Karpas-422 (cell line): ENCODE data around the gene UST. TPM values are rescaled to one million over a fixed set of nuclear protein-coding genes. Genes with fewer than 3 reads are reported as not detected.

Source experiments
- DNase-seq: peaks from one replicate; pipeline ENCODE4 v3.0.0-alpha.2; 2015
- H2AFZ ChIP-seq: fragments of 200-600 bp; sonication (generic); 2 replicates; pipeline ENCODE4 v1.6.1; 2014; ENCODE audit warnings: antibody characterized with exemption, low read length, mixed read lengths
- H3K27ac ChIP-seq: fragments of 200-600 bp; sonication (generic); 2 replicates; pipeline ENCODE4 v1.5.1; 2014; ENCODE audit warnings: mild to moderate bottlenecking, low read length, moderate library complexity
- H3K27me3 ChIP-seq: fragments of 200-600 bp; sonication (generic); 2 replicates; pipeline ENCODE4 v1.6.1; 2014; ENCODE audit warnings: low read length, mixed read lengths
- H3K36me3 ChIP-seq: fragments of 200-600 bp; sonication (generic); 2 replicates; pipeline ENCODE4 v1.6.1; 2014; ENCODE audit warnings: low read length, mixed read lengths; ENCODE audit not compliant: insufficient read depth
- H3K4me1 ChIP-seq: fragments of 200-600 bp; sonication (generic); 2 replicates; pipeline ENCODE4 v1.6.1; 2014; ENCODE audit warnings: mild to moderate bottlenecking, low read length, mixed read lengths
- H3K4me2 ChIP-seq: fragments of 200-600 bp; sonication (generic); 2 replicates; pipeline ENCODE4 v1.6.1; 2014; ENCODE audit warnings: low read length, low read depth, mild to moderate bottlenecking; ENCODE audit not compliant: poor library complexity, severe bottlenecking
- H3K4me3 ChIP-seq: fragments of 200-600 bp; sonication (generic); 2 replicates; pipeline ENCODE4 v1.5.1; 2014; ENCODE audit warnings: mild to moderate bottlenecking, antibody characterized with exemption, low read length, mixed read lengths
- H3K79me2 ChIP-seq: fragments of 200-600 bp; sonication (generic); 2 replicates; pipeline ENCODE4 v1.6.1; 2014; ENCODE audit warnings: mild to moderate bottlenecking, low read length, mixed read lengths
- H3K9ac ChIP-seq: fragments of 200-600 bp; sonication (generic); 2 replicates; pipeline ENCODE4 v1.6.0; 2014; ENCODE audit warnings: low read length
- H3K9me2 ChIP-seq: fragments of 200-600 bp; sonication (generic), shearing (Covaris generic); replicated peaks from 2 replicates; pipeline ENCODE4 v1.6.0; 2014; ENCODE audit warnings: mild to moderate bottlenecking, low read length, moderate library complexity; ENCODE audit not compliant: insufficient read depth
- H3K9me3 ChIP-seq: fragments of 300-700, 200-600 bp; sonication (generic); 2 replicates; pipeline ENCODE4 v1.6.1; 2014; ENCODE audit warnings: low read length, mixed read lengths
- H4K20me1 ChIP-seq: fragments of 200-600 bp; sonication (generic); 2 replicates; pipeline ENCODE4 v1.6.1; 2014; ENCODE audit warnings: mild to moderate bottlenecking, antibody characterized with exemption, low read length, low read depth; ENCODE audit not compliant: insufficient read depth
- total RNA-seq: library from RNA; depleted of rRNA; stranded (reverse); fragments of >200 nt; shearing (Covaris generic); gene quantifications from 2 replicates; pipeline ENCODE4 v1.2.3, GENCODE V29; 2014; ENCODE audit warnings: low replicate concordance

The UST gene
- total RNA-seq, 1 experiment from 2014 or later = 0.15 TPM

- Histone ChIP-seq H3K9me3 (no peaks in the 10 kb centered on the region), H2AFZ (no peak overlapping the region), H4K20me1 (no peaks in the 10 kb centered on the region), H3K79me2 (no peaks in the 10 kb centered on the region), H3K9ac (no peak overlapping the region), H3K27ac (no peak overlapping the region), H3K4me2 (no peak overlapping the region), H3K36me3 (no peaks in the 10 kb centered on the region), H3K4me1 (no peaks in the 10 kb centered on the region), H3K4me3 (no peak overlapping the region), H3K27me3 (no peaks in the 10 kb centered on the region), H3K9me2 (no peaks in the 10 kb centered on the region)
- DNase-seq = no peak
These were observed 42.2 kb upstream of the UST start for GRCh38 chr6:148704400-148705246.

DNA sequence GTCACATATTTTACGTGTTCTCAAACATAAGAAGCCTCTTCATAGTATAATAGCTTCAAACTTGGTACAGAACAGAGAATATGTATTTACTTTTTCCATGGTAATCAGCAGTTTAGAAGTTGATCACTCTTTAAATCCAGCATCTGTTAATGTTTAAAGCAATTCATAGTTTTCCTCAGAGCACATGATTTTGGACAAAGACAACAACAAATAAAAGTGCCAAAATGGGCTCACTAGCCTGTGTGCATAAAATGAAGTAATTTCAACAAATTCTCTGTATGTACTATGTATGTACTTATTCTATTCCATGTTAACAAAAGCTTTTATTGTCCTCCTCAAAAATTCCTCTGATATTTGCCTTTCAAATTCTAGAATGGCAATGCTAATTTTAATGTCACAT is 38.1 kb upstream of the UST start:
- H3K4me2 ChIP-seq = no peak overlapping the region
- H2AFZ ChIP-seq = no peak overlapping the region
- H3K27ac ChIP-seq = no peak overlapping the region
- no peak overlapping the region for H3K4me3 ChIP-seq
- H4K20me1 ChIP-seq = no peaks in the 10 kb centered on the region
- H3K9me3 ChIP-seq = no peaks in the 10 kb centered on the region
- H3K36me3 ChIP-seq = no peaks in the 10 kb centered on the region
- no peaks in the 10 kb centered on the region for H3K79me2 ChIP-seq
- 0 out of 2 replicates have a peak, but pooled peaks cover 2% of the 10 kb centered on the region for H3K9me2 ChIP-seq
- no peaks in the 10 kb centered on the region for H3K27me3 ChIP-seq
- H3K4me1 ChIP-seq = no peaks in the 10 kb centered on the region
- no peak for DNase-seq
- H3K9ac ChIP-seq = no peak overlapping the region

DNA sequence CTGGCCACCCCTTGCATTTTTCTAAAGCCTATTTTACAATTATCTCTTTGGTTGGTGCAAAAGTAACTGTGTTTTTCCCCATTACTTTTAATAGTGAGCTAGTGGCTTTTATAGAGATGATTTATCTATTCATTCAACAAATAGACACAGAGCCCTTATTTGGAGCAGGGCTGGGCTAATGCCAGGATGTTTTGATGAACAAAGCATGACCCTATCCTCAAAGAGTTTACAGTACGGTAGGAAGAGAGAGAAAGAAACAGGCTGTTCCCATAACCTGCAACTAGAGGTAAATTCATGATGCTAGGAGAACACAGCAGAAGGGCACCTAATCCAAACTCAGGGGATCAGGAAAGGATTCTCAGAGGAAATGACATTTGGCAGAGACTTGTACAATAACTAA is 37.3 kb upstream of the UST start:
- no peak overlapping the region for H3K4me2 ChIP-seq
- H2AFZ ChIP-seq = no peak overlapping the region
- no peak for DNase-seq
- no peaks in the 10 kb centered on the region for H3K9me3 ChIP-seq
- no peak overlapping the region for H3K27ac ChIP-seq
- H3K36me3 ChIP-seq = no peaks in the 10 kb centered on the region
- no peaks in the 10 kb centered on the region for H3K79me2 ChIP-seq
- no peaks in the 10 kb centered on the region for H3K27me3 ChIP-seq
- H3K4me1 ChIP-seq = no peaks in the 10 kb centered on the region
- no peaks in the 10 kb centered on the region for H4K20me1 ChIP-seq
- no peak overlapping the region for H3K9ac ChIP-seq
- no peak overlapping the region for H3K4me3 ChIP-seq
- 0 out of 2 replicates have a peak, but pooled peaks cover 3% of the 10 kb centered on the region for H3K9me2 ChIP-seq

DNA sequence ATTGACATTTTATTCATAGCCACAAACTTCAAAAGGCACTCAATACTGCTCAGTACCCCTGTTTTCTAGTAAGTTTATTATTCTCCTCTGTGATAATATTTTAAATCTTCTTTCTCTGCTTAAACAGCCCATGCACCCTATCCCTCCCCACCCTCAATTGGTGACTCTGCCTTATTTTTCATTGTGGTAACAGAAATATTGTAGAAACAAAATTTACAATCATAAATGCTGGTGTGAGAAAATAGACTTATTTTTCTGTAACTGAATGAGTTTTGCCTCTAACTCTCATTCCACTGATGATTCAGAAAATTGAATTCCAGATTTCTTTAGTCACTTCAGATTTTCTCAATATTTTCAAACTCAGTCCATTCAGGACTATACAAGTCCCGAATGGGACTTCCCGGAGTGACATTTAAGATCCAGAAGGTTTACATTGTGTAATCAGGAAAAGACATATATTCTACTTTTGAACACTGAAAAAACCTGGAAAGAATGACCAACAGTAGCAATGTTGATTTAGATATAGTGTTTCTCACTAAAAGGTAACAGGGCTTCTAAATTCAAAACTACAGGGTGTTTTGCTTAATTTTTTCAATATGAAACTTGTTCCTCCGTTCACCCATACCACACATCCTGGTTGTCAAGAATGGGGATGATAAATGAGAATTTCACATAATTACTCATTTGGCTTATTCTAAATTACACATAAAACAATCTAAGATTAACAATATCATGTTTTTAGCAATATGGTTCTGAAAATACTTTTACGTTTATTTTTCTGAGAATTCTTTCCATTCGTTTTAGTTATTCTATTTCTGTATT is 34.8 kb upstream of the UST start:
- Histone ChIP-seq H3K27ac (no peak overlapping the region), H4K20me1 (no peaks in the 10 kb centered on the region), H3K4me3 (no peak overlapping the region), H3K9ac (no peak overlapping the region), H2AFZ (no peak overlapping the region), H3K9me2 (0 out of 2 replicates have a peak, but pooled peaks cover 3% of the 10 kb centered on the region), H3K9me3 (no peaks in the 10 kb centered on the region), H3K4me1 (no peaks in the 10 kb centered on the region), H3K27me3 (no peaks in the 10 kb centered on the region), H3K4me2 (no peak overlapping the region), H3K79me2 (no peaks in the 10 kb centered on the region), H3K36me3 (no peaks in the 10 kb centered on the region)
- DNase-seq = no peak

- Histone ChIP-seq H3K9ac (no peak overlapping the region), H3K4me2 (no peak overlapping the region), H3K4me1 (no peaks in the 10 kb centered on the region), H3K36me3 (no peaks in the 10 kb centered on the region), H3K9me3 (no peaks in the 10 kb centered on the region), H3K9me2 (0 out of 2 replicates have a peak, but pooled peaks cover 3% of the 10 kb centered on the region), H3K27ac (no peak overlapping the region), H2AFZ (no peak overlapping the region), H3K79me2 (no peaks in the 10 kb centered on the region), H3K27me3 (no peaks in the 10 kb centered on the region), H3K4me3 (no peak overlapping the region), H4K20me1 (no peaks in the 10 kb centered on the region)
- no peak for DNase-seq
These were observed 33.6 kb upstream of the UST start for GRCh38 chr6:148713033-148713738.

- Histone ChIP-seq H2AFZ (no peak overlapping the region), H3K9me3 (no peaks in the 10 kb centered on the region), H3K4me1 (no peaks in the 10 kb centered on the region), H3K79me2 (no peaks in the 10 kb centered on the region), H3K4me3 (no peak overlapping the region), H3K36me3 (no peaks in the 10 kb centered on the region), H3K27me3 (no peaks in the 10 kb centered on the region), H3K4me2 (no peak overlapping the region), H3K27ac (no peak overlapping the region), H3K9me2 (0 out of 2 replicates have a peak, but pooled peaks cover 3% of the 10 kb centered on the region), H3K9ac (no peak overlapping the region), H4K20me1 (no peaks in the 10 kb centered on the region)
- DNase-seq = no peak
These were observed 32.9 kb upstream of the UST start for GRCh38 chr6:148713921-148714320.

GRCh38 chr6:148716811-148717210 is 30.0 kb upstream of the UST start:
- Histone ChIP-seq H3K9me3 (no peaks in the 10 kb centered on the region), H3K79me2 (no peaks in the 10 kb centered on the region), H3K27ac (no peak overlapping the region), H3K36me3 (no peaks in the 10 kb centered on the region), H3K9ac (no peak overlapping the region), H3K27me3 (no peaks in the 10 kb centered on the region), H3K4me1 (no peaks in the 10 kb centered on the region), H3K4me3 (no peak overlapping the region), H3K4me2 (no peak overlapping the region), H3K9me2 (0 out of 2 replicates have a peak, but pooled peaks cover 3% of the 10 kb centered on the region), H4K20me1 (no peaks in the 10 kb centered on the region), H2AFZ (no peak overlapping the region)
- DNase-seq = no peak

DNA sequence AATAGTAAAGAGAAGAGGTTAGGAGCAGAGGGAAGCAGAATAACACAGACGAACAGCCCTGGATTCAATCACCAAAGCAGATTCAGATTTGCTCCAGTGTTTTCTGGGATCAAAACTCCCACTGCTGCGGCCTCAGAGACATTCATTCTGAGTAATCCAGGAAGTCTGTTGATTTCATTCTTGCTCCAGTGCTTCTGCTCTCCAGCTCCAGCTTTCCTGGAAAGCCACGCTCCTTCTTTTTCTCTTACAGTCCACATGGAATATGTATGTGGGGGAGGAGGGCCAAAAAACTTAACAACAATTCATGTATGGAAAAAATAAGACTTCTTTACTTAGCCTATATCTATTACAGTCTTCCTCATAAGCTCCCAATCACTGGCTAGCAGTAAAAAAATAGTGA is 26.4 kb upstream of the UST start:
- no peaks in the 10 kb centered on the region for H3K4me1 ChIP-seq
- H3K9me2 ChIP-seq = no peaks in the 10 kb centered on the region
- no peak for DNase-seq
- H3K27me3 ChIP-seq = no peaks in the 10 kb centered on the region
- no peaks in the 10 kb centered on the region for H3K36me3 ChIP-seq
- H3K27ac ChIP-seq = no peak overlapping the region
- no peak overlapping the region for H3K9ac ChIP-seq
- H3K79me2 ChIP-seq = no peaks in the 10 kb centered on the region
- no peak overlapping the region for H3K4me3 ChIP-seq
- no peaks in the 10 kb centered on the region for H3K9me3 ChIP-seq
- no peak overlapping the region for H2AFZ ChIP-seq
- H3K4me2 ChIP-seq = no peak overlapping the region
- no peaks in the 10 kb centered on the region for H4K20me1 ChIP-seq
